Measurements from ENCODE around the gene SNRPD1.

DNA sequence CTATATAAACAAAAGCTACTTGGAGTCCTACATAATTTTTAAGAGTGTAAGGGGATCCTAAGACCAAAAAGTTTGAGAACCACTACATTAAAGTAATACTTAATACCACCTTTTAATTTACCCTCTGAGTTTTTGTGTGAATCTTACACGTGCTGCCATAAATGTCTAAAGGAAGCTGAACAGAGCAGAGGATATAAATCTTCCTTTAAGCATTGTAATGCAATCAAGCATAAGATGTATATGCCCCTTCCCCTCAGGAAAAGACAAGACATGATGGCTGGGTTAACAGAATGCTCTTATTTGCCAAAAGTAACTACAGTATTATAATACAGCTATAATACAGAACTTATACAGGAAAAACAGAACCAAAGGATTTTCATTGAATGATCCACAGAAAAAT, 14.5 kb upstream of the SNRPD1 start:
- TF ChIP-seq, protein P1, sequence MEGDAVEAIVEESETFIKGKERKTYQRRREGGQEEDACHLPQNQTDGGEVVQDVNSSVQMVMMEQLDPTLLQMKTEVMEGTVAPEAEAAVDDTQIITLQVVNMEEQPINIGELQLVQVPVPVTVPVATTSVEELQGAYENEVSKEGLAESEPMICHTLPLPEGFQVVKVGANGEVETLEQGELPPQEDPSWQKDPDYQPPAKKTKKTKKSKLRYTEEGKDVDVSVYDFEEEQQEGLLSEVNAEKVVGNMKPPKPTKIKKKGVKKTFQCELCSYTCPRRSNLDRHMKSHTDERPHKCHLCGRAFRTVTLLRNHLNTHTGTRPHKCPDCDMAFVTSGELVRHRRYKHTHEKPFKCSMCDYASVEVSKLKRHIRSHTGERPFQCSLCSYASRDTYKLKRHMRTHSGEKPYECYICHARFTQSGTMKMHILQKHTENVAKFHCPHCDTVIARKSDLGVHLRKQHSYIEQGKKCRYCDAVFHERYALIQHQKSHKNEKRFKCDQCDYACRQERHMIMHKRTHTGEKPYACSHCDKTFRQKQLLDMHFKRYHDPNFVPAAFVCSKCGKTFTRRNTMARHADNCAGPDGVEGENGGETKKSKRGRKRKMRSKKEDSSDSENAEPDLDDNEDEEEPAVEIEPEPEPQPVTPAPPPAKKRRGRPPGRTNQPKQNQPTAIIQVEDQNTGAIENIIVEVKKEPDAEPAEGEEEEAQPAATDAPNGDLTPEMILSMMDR (IDR thresholded peaks at IDR 0.05) = no peak
- no peak for TF ChIP-seq POLR2A (IDR thresholded peaks at IDR 0.05)

Measured in right lobe of liver (tissue), 4 donors.